Activated CD4-positive, alpha-beta T cell treated with anti-CD3 and anti-CD28 coated beads, Interleukin-2, amount 50 U/mL, for 48 hours (primary cell): ENCODE measurements around the gene PALD1.
A peak's percentile ranks its signal among the peaks of the same experiment; 100 is the strongest.
"Not testable (repeated sequence)": the region's sequence is repeated elsewhere in the genome, so short reads cannot be mapped to it uniquely, and the experiment has no call there.

Experiments
- DNase-seq, 2 experiments: peaks; one replicate each; pipeline ENCODE4 v3.0.0-alpha.2; 2020

PALD1 gene

DNA sequence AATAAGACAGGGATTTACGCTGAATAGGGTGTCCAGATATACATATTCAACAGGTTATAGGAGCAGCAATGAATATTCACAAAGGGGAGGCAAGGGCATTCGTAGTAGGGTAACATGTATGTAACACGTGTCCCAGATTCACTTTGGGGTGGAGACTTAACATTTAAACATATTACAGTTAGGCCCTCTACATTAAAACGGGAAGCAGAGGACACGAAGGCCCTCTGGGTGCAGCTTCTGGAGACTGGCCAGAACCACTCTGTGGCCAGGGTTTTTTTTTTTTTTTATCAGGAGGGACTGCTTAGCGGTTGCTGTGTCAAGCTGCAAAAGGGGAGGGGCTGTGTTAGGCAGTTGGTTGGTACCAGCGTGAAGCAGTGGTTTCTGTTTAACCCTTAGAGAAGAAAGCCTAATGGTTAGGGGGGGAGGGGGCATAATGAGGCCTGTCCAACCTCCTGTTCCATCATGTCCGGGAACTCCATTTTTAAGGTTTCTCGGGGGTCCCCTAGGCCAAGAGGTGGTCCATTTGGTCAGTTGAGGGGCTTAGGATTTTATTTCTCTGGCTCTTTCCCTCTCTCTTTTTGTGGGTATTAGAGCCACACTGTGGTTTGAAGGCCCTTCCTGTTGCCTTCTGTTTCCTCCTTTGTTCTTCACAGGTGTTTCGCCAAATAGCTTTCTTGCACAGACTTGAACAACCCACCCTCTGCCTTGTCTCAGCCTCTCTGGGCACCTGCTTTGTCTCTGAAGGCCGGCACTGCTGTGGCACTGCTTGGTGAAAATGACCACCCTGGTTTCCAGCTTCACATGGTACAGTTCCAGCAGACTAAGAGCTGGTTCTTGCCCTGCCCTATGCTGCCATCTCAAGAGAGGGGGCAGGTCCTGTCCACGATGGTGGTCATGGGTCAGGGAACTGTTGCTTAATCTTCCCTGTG is 97.6 kb downstream of the PALD1 start:
- peak in 1 of 2 experiments; percentile 33 for DNase-seq

DNA sequence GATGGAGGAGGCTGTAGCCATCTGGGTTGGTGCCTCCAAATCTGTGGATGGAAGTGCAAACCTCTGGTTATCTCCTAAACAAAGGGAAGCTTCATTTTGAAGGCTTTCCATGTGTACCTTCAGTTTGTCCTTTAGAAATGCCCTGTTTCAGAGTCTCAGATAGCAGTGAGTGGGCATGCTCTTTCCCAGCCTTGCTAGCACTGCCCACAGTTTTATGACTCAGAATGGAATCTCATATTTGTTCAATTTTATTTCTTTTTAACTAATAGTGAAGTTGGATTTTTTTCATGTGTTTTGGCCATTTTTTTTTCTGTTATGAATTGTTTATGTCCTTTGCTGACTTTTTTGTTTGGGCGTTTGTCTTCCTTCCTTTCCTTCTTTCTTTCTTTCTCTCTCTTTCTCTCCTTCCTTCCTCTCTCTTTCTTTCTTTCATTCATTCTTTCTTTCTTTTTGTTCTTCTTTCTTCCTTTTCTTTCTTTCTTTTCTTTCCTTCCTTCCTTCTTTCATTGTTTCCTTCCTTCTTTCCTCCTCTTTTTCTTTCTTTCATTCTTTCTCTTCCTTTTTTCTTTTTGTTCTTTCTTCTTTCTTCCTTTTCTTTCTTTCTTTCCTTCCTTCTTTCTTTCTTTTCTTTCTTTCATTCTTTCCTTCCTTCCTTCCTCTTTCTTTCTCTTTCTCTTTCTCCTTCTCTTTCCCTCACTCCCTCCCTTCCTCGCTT is 98.4 kb downstream of the PALD1 start:
- peak in 1 of 2 experiments; percentile 23 for DNase-seq

DNA sequence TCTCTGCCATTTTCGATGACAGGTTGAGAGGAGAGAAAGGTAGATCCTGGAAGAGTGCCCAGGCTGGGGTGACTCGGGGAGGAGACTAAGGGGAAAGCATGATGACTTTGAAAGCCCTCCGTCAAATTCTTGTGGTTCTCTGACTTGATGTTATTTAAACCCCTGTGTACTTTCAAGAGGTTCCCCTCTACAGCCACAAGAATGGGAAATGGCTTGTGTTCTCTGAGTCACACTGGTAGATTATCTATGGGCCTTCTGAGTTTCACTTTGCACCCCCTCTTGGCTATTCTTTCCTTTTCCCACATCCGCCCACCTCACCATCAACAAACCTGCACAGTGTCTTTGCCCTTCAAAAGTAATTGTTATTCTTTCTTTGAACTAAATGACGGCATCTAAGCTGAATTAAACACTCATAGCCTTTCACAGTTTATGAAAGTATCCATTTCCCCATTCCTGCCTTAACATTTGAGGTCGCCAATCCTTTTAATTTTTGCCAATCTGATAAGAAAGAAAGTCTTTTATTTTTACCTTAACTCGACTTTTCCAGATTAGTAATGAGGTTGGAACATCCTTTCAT is 99.9 kb downstream of the PALD1 start:
- DNase-seq = peak; percentile 71 to 79

DNA sequence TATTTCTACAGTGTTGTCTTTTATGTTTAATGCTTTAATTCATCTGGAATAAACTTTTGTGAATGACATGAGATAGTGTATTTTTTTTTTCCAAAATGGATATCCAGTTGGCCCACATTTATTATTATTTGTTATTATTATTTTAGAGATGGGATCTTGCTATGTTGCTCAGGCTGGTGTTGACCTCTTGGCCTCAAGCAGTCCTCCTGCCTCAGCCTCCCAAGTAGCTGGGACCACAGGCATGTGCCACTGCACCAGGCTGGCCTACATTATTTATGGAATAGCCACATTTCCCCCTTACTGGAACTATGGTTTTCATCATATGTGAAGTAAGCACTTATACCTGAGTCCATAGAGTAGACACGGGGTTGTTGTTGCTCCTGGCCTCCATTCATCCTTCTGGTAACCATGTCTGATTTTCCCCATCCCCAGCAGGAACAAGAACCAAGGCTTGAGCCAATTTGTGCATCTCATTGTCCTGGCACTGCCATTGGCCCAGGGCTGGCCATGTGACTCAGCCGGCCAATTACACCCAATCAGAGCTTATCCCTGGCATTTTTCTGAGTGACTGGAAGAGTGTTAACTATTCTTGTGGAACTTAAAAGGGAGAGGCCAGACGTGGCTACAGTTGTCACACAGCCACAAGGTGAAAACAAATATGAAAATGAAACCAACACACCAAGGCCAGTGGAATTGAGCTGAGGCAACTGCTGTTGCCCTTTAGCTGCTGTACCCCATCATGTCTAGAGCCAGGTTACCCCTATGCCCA is 100.9 kb downstream of the PALD1 start:
- no peak for DNase-seq

DNA sequence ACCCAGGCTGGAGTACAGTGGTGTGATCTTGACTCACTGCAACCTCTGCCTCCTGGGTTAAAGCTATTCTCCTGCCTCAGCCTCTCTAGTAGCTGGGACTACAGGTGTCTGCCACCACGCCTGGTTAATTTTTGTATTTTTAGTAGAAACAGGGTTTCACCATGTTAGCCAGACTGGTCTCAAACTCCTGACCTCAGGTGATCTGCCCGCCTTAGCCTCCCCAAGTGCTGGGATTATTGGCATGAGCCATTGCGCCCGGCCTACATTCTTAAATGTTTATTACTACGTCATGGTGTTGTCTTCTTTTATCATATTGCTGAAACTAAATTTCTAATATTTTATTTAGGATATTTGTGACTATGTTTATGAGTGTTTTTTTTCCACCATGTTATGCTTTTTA is 102.6 kb downstream of the PALD1 start:
- not testable (repeated sequence) for DNase-seq

DNA sequence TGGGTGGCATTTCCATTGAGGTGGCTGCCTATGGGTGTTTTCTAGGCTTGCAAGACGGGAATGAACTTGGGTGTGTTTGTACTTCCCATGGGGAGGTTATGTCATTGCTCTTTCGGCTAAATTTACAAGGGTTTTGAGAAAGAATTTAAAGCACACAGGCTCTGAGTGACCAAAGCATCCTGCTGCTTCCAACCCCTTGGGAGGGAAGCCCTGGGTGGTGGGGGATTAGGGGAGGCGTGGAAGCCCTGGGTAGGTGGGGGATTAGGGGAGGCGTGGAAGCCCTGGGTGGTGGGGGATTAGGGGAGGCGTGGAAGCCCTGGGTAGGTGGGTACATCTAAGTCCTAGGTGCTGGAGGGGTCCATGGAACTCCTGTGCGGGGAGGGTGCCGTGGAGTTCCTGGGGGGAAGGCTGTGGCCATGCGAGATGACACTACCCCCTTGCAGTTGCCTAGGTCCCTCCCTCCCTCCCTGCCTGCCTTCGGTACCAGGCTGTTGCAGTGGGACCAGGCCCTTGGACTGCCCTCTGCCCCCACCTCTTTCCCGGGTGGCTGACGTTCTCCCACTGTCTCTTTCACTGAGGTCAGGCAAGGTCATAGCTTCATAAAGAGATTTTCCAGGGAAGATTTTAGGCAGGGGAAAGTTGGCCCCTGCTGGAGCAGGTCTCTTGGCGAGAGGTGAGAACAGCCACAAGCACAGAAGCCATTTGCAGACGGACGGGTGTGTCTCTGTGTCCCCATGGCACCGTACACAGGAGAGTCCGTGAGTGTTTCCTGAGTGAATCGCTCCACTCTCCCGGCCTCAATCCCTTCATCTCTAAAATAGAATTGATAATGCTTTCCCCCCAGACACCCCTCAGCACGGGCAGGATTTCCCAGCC is 104.5 kb downstream of the PALD1 start:
- DNase-seq = no peak

DNA sequence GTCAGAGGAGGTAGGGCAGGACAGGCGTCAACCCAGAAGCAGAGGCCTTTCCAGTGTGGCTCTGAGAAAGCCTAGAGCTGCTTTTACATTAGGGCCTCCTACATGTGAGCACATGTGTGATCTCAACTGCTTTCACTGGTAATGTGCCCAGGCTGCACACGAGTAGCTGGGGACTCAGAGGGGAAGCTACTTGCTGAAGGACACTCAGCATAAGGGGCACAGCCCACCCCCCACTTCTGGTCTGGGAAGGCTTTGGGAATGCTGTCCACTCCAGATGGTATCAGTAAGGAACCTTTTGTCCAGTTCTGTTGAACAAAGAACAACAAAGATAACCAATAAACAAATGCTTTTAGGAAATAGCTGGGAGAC is 105.1 kb downstream of the PALD1 start:
- no peak for DNase-seq

DNA sequence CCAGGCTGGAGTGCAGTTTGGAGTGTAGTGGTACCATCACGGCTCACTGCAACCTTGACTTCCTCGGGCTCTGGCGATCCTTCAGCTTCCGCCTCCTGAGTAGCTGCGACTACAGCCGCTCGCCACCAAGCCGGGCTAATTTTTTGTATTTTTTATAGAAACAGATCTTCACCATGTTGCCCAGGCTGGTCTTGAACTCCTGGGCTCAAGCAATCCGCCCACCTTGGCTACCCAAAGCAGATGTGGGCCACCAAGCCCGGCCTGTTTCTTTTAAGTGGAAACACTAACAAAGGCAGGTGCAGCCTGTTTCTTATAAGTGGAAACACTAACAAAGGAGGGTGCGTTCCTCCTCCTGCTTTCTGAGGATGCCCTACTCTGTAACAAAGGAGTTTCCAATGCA is 105.8 kb downstream of the PALD1 start:
- DNase-seq = no peak

DNA sequence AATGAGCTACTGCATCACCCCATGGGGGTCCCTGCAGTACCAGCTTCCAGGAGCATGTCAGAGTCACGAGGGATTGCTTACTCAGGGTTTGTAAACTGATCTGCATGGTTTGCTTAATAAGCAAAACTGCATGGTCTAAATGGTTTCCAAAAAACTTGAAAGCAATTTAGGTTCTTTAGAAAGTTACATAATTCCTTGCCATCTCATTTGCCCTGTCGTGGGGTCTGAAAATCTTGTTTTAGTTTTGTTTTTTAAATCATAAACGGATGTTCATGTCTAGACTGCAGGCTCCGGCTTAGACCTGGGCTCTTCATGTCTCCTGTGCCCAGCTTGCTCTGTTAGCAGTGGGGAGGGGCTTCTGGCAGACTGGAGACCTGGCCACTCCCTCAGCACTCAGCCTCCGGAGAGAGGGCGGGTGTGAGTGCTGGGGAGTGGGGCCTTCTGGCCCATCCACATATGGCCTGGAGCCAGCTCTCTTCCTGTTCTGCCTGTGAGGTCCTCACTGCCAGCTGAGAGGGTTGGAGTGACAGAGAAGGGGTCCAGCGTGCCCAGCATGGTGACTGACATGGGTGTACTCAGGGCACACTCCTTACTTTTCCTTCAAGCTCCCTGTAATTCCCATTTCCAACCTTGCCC is 106.5 kb downstream of the PALD1 start:
- DNase-seq = no peak

DNA sequence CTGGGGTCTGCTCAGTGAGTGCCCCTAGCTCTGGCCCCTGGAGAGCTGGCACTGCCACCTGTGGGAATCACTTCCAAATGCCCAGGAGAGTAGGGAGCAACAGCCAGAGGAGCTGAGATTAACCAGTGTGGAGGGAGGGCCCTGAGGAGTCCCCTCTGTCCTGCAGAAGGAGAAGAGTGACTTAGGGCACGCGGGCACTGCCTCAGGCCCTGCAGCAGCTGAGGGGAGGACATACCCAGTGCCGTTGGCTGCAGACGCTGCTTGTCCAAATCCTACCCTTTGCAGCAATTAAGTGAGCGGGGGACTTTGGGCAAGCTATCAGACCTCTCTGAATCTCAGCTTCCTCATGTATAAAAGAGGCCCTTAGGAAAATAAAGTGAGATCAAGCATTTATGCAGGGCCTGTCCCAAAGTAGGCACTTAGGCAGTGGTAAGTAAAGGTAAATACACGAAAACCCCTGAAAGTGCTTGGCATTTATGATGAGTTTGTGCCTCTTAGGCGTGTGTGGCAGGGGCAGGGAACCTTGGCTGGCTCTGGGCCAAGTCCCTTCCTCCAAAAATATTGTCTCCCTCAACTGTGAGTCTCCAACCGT is 107.1 kb downstream of the PALD1 start:
- DNase-seq = no peak

DNA sequence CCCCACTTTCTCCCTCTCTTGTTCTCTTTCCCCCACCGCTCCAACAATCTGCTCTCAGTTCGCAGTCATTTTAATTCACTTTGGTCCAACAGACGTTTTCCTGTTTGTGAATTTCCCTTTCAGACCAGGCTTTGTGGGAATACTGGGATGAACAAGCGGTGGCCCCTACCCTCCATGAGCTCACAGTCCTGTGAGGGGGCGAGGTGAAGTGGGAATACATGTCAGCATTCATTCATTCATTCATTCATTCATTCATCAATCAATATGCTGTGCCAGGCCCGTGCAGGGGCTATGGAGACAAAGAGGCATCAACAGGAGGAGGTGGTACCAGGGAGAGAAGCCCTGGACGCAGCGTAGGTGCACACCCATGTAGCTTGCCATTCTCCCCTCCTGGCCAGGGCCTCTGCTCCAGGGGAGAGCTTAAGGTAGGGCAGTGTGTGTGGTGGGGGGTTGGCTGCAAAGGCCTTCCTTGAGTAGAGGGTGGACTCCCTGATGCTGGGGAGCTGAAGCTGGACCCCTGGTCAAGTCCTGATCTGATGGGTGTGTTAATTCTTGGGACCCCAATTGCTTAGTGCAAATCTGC is 107.9 kb downstream of the PALD1 start:
- no peak for DNase-seq

DNA sequence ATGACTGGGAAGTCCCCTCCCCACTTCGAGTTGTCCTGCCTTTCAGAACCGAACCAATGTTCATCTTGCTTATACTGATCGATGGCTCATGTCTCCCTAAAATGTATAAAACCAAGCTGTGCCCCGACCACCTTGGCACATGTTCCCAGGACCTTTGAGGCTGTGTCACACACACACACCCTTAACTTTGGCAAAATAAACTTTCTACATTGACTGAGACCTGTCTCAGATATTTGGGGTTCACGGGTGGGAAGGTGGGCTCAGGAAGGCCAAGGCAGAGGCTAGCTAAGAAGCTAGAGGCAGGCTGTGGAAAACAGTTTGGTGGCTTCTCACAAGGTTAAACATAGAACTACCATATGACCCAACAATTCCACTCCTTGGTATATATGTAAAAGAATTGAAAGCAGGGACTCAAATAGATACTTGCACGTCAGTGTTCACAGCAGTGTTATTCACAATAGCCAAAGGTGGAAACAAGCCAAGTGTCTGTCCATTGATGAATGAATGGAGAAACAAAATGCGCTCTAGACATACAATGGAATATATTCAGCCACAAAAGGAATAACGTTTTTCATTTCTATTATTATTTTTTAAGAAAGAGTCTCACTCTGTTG is 108.6 kb downstream of the PALD1 start:
- DNase-seq = no peak

DNA sequence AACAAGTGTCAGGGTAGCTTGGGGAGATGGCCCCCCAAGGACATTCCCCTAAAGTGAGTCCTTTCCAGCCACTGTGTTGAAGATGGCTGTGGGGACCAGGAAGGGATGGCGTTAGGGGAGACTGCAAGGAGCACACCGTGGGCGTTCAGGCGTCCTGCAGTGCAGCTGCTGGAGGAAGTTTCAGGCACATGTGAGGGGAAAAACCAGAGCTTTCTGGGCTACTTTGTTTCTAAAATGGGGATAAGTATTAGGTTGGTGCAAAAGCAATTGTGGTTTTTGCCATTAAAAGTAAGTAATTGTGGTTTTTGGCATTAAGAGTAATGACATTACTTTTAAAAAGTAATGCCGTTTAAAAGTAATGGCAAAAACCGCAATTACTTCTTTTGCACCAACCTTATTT is 109.7 kb downstream of the PALD1 start:
- no peak for DNase-seq

DNA sequence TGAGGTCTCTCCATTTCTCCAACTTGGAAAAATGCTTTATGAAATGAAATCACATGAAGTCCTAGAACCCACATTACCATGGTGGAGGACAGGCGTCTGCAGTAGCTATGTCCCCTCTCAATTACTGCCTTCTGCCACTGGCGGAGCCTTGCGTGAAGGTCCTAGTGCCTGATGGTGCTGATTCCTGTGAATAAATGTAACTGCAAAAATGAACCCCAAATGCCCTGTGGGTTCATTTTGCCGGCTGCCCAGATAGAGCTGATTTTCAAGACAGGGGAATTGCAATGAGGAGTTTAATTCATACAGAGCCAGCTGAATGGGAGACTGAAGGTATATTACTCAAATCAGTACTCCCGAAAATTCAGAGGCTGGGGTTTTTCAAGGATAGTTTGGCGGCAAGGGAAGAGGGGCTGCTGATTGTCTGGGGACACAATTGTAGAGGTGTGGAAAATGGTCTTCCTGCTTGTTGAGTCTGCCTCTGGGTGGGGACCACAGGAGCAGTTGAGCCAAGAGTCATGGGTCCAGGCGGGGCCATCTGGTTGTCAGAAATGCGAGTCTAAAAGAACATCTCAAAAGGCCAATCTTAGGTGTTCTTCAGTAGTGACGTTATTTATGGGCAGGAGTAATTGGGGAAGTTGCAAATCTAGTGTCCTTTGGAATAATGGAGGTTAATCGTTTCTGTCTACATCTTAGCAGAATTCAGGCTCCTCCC is 110.4 kb downstream of the PALD1 start:
- no peak for DNase-seq

DNA sequence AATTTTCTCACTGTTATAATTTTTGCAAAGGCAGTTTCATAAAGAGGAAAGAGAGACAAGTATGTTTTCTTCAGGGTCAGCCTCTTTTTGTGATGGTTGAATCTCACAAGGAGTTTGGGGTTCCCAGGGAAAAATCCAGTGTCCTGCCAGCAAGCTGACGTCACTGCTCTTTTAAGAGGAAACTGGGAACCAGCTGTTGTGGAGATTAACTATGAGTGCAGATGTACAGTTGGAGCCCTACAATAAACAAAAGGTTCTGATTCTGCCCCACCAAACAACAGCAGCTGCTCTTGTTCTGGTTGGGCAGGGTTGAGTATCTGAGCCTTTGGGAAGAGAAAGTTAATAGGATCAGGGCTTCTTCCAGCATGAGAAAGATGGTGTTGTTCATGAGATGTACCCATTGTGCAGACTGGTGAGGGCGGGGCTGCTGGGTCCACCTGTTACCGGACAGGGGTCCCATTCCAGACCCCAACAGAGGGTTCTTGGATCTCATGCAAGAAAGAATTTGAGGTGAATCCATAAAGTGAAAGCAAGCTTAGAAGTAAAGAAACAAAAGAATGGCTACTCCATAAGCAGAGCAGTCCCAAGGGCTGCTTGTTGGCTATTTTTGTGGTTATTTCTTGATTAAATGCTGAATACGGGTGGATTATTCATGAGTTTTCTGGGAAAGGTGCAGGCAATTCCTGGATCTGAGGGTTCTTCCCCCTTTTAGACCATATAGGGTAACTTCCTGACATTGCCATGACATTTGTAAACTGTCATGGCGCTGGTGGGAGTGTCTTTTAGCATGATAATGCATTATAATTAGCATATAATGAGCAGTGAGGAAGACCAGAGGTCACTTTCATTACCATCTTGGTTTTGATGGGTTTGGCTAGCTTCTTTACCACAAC is 111.4 kb downstream of the PALD1 start:
- no peak for DNase-seq

DNA sequence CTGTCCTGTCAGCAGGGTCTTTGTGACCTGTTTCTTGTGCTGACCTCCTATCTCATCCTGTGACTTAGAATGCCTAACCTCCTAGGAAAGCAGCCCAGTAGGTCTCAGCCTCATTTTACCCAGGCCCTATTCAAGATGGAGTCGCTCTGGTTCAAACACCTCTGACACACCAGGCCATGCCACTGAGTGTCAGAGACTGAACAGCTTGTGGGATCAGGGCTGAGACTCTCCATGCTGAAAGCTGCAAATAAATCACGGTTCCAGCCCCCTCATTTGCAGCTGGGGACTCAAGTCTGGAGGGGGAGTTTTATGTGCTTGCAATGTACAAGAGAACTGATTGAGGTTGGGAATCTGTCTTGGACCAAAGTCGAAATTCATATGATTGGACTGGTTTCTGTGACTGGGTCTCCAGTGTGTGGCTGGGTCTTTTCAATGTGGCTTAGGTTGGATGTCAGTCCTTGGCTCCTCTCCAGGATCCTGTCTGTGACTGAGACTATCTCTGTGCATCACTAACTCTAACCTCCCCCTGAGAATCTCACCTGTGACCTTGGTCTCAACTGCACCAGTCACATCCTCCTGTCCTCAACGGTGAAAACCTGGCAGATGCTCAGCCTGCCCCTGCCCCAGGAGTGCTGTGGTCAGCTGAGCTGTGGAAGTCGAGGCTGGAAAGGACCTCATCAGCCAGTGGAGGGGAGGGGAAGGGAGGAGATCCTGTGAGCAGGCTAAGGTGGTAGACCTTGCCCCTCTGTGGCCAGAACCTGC is 112.3 kb downstream of the PALD1 start:
- no peak for DNase-seq

DNA sequence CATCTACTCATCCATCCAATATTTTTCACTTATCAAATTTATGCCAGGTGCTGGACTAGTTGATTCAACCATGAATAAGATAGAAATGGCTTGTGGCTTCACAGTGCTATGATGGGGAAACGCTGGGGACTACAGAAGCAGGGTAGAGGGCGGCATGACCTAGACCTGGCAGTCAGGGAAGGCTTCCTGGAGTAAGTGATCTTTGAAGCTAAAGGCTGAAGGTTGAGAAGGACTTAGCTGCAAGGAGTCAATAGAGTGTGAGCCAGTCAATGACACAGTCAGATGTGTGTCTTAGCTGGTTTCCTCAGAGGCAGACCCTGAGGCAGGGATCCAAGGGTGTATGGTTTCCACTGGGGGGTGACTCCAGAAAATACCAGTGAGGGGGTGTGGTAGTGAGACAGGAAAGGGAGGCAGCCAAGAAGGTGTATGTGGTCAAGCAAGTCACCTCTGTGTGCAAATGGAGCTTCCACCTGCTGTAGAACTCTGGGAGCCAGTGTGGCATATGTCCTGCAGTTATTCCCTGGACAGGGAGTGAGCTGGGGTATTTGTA is 113.7 kb downstream of the PALD1 start:
- DNase-seq = no peak
